ENCODE measurements around the gene SMC2. TPM values are rescaled to one million over a fixed set of nuclear protein-coding genes. Genes with fewer than 3 reads are reported as not detected.
A peak's percentile ranks its signal among the peaks of the same experiment; 100 is the strongest.

Gene SMC2
- total RNA-seq, 2 experiments from 2014 or later, result 62.0 to 63.8 TPM

DNA sequence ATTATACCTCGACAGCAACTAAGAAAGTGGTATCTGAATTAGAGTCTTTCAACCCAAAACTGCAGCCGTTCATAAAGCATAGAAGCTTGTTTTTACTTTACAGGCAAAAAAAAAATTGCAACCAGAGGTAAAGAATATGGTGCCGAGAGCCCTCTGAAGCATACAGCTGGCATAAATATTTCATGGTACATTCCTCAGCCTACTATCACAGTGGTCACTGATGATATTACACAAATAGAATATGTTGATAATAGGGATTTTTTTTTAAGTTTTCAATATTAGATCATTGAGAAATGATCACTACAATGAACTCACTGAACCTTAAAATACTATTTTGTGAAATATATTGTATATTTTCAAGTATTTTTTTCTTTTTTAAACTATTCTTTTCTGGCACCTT, 6.2 kb upstream of the SMC2 start:
- no peak overlapping the region for H3K27ac Mint-ChIP-seq
- intact Hi-C loops (cut with micrococcal nuclease), result no loop called here
- H3K36me3 Mint-ChIP-seq (ENCODE audit: low read depth), result peaks cover 2% of the 10 kb centered on the region
- H3K4me1 Mint-ChIP-seq (ENCODE audit: low read depth), result peaks cover 14% of the 10 kb centered on the region
- peaks cover 5% of the 10 kb centered on the region for H3K27me3 Mint-ChIP-seq (ENCODE audit: low read depth)
- no peak overlapping the region for H3K4me3 Mint-ChIP-seq
- DNase-seq, result no peak
- CTCF ChIA-PET, result no interaction called here
- H3K9me3 Mint-ChIP-seq, result no peaks in the 10 kb centered on the region

DNA sequence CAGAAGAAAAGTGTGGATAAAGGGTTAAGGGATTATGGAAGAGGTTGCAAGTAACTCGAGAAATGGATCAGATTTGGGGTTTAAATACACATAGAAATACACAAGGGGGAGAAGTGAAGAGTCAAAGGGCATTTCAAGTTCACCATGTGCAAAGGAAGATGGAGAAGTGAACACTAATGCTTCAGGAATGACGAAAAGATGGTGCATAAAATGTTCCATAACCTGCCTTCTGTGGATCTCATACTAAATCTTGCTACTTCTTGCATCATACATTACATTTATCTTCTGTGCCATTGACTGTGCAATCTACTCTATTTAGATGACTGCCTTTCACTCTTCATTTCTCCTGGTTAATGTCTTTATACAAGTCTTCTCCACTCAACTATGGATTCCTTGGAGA, 5.7 kb upstream of the SMC2 start:
- H3K36me3 Mint-ChIP-seq (ENCODE audit: low read depth), result peaks cover 2% of the 10 kb centered on the region
- peaks cover 14% of the 10 kb centered on the region for H3K4me1 Mint-ChIP-seq (ENCODE audit: low read depth)
- H3K4me3 Mint-ChIP-seq, result no peak overlapping the region
- no peaks in the 10 kb centered on the region for H3K9me3 Mint-ChIP-seq
- CTCF ChIA-PET, result no interaction called here
- no peak for DNase-seq
- intact Hi-C loops (cut with micrococcal nuclease), result no loop called here
- H3K27ac Mint-ChIP-seq, result no peak overlapping the region
- H3K27me3 Mint-ChIP-seq (ENCODE audit: low read depth), result peaks cover 5% of the 10 kb centered on the region

DNA sequence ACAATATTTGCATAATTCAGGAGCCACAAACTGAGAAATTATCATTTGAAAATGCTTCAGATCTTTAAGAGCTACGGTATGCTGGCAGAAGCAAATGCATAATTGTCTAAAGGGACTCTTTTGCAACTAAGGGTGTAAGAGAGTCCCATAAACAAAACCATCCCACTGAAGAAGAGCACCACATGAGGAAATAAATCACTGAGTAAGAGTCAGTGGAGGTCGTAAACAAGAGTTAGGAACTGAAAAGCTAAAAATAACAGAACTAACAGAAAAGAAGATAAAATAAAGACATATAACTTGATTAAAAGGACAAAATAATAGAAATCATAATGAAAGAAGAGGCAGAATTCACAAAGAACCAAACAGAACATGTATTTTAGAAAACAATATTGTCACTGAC, 3.5 kb upstream of the SMC2 start:
- Mint-ChIP-seq H3K4me1 (ENCODE audit: low read depth) (peaks cover 23% of the 10 kb centered on the region), H3K27ac (no peak overlapping the region), H3K4me3 (no peak overlapping the region), H3K27me3 (ENCODE audit: low read depth) (no peaks in the 10 kb centered on the region), H3K36me3 (ENCODE audit: low read depth) (peaks cover 6% of the 10 kb centered on the region), H3K9me3 (no peaks in the 10 kb centered on the region)
- intact Hi-C loops (cut with micrococcal nuclease), result loop anchor here (5.0 to 10.0 kb wide), 3 partner anchors 837 to 1467 kb away; partner anchors contain the start of genes ABCA1 and FKTN
- DNase-seq, result no peak
- CTCF ChIA-PET, result interaction anchor here (0.6 kb wide), 1 partner anchor 43 kb away, joined by 5 read pairs; no protein-coding TSS in a partner anchor

DNA sequence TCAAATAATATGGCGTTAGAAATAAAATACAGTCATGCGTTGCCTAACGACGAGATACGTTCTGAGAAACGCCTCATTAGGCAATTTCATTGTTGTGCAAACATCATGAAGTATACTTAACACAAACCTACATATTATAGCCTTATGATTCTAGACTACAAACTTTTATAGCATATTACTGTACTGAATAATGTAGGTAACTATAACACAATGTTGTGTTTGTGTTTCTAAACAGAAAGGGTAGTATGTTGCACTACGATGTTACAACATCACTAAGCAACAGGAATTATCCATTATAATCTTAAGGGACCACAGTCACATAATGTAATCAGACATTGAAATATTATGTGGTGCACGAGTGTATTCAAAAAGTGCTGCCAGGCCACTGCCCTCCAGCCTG, 3.0 kb upstream of the SMC2 start:
- intact Hi-C loops (cut with micrococcal nuclease), result loop anchor here (5.0 to 10.0 kb wide), 3 partner anchors 836 to 1466 kb away; partner anchors contain the start of genes ABCA1 and FKTN
- CTCF ChIA-PET, result interaction anchor here (0.6 to 1.1 kb wide), 2 partner anchors 23 to 158 kb away, joined by 3 to 5 read pairs; no protein-coding TSS in a partner anchor
- Mint-ChIP-seq H3K27ac (no peak overlapping the region), H3K9me3 (no peaks in the 10 kb centered on the region), H3K36me3 (ENCODE audit: low read depth) (peaks cover 9% of the 10 kb centered on the region), H3K27me3 (ENCODE audit: low read depth) (no peaks in the 10 kb centered on the region), H3K4me3 (no peak overlapping the region), H3K4me1 (ENCODE audit: low read depth) (peaks cover 28% of the 10 kb centered on the region)
- DNase-seq, result no peak

DNA sequence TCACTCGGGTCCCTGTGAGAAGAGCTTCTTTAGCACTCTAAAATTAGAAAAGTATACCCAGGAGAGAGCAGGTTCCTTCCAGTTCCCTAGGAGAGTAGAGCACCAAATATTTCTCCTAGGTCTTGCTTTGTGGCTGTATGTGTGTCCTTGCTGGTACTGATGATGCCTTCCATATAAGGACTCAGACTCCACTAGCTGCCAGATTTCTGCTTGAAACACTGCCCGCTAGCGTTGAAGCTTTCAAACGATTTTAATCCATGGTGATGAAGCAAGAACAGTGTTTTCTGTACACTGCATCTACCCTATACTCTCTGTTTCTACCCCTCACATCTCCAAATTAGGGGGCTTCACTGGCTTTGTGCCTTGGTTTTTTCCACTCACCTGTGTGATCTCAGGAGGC, 2.4 kb upstream of the SMC2 start:
- Mint-ChIP-seq H3K9me3 (no peaks in the 10 kb centered on the region), H3K4me3 (no peak overlapping the region), H3K36me3 (ENCODE audit: low read depth) (peaks cover 9% of the 10 kb centered on the region), H3K27me3 (ENCODE audit: low read depth) (no peaks in the 10 kb centered on the region), H3K27ac (no peak overlapping the region), H3K4me1 (ENCODE audit: low read depth) (peaks cover 33% of the 10 kb centered on the region)
- intact Hi-C loops (cut with micrococcal nuclease), result loop anchor here (5.0 to 10.0 kb wide), 3 partner anchors 836 to 1466 kb away; partner anchors contain the start of genes ABCA1 and FKTN
- CTCF ChIA-PET, result interaction anchor here (0.6 to 1.1 kb wide), 2 partner anchors 22 to 157 kb away, joined by 3 to 5 read pairs; no protein-coding TSS in a partner anchor
- DNase-seq, result peak; percentile 31

DNA sequence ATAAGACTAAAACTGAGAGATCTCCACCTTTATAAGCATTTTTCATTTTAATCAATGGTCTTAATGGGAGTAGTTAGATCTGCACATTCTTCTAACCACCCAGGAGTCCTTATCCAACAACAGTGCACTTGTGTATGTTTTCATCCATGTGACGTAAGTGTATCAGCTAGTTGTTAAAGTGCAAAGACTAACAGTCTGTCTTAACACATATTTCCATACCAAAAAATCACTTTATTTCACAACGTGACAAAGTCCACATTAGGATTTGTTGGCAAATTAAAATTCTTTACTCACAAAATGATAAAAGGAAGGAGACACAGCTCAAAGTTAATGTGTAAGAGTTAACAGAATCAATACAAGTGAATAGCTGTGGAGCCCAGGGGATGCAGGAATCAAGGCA, 1.9 kb upstream of the SMC2 start:
- H3K36me3 Mint-ChIP-seq (ENCODE audit: low read depth), result peaks cover 11% of the 10 kb centered on the region
- CTCF ChIA-PET, result interaction anchor here (1.1 kb wide), 1 partner anchor 22 kb away, joined by 3 read pairs; no protein-coding TSS in a partner anchor
- peaks cover 35% of the 10 kb centered on the region for H3K4me1 Mint-ChIP-seq (ENCODE audit: low read depth)
- peak overlapping the region; percentile 99 for H3K4me3 Mint-ChIP-seq
- intact Hi-C loops (cut with micrococcal nuclease), result loop anchor here (5.0 to 10.0 kb wide), 3 partner anchors 835 to 1465 kb away; partner anchors contain the start of genes ABCA1 and FKTN
- no peak for DNase-seq
- H3K9me3 Mint-ChIP-seq, result no peaks in the 10 kb centered on the region
- no peaks in the 10 kb centered on the region for H3K27me3 Mint-ChIP-seq (ENCODE audit: low read depth)
- no peak overlapping the region for H3K27ac Mint-ChIP-seq

DNA sequence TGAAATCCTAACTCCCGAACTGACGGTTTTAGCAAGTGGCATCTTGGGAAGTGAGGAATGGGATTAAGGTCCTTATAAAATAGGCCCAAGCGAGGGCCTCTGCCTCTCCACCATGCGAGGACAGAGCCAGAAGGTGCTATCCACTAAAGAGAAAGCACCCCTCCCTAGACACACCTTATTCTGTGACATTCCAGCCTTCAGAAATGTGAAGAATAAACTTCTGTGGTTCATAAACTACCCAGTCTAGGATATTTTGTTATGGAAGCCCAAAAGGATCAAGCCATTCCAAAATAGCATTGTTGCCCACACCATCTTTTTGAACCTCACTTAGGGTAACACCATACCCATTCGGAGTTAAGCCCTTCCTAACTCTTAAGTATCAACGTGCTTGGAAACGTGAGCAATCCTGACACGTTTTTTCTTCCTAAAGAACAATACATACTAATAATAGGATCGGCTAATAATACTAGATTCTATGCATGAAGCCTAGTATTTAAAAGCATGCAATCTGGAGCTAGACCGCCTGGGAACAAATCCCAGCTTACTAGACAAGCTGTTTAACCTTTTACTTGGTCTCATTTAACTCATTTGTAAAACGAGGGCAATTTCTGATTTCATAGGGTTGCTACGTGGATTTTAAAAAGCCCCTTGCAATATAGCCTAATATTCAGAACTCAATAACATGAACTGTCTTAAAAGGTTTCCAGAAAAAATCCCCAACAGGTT, 1.1 kb upstream of the SMC2 start:
- CTCF ChIA-PET, result interaction anchor here (0.6 to 0.7 kb wide), 2 partner anchors 50 to 983 kb away, joined by 3 read pairs; no protein-coding TSS in a partner anchor
- Mint-ChIP-seq H3K9me3 (no peaks in the 10 kb centered on the region), H3K36me3 (ENCODE audit: low read depth) (peaks cover 13% of the 10 kb centered on the region), H3K4me1 (ENCODE audit: low read depth) (peaks cover 35% of the 10 kb centered on the region), H3K27ac (peak overlapping the region; percentile 95), H3K27me3 (ENCODE audit: low read depth) (no peaks in the 10 kb centered on the region), H3K4me3 (peak overlapping the region; percentile 99)
- intact Hi-C loops (cut with micrococcal nuclease), result loop anchor here (5.0 to 10.0 kb wide), 3 partner anchors 834 to 1464 kb away; partner anchors contain the start of genes ABCA1 and FKTN
- DNase-seq, result no peak

DNA sequence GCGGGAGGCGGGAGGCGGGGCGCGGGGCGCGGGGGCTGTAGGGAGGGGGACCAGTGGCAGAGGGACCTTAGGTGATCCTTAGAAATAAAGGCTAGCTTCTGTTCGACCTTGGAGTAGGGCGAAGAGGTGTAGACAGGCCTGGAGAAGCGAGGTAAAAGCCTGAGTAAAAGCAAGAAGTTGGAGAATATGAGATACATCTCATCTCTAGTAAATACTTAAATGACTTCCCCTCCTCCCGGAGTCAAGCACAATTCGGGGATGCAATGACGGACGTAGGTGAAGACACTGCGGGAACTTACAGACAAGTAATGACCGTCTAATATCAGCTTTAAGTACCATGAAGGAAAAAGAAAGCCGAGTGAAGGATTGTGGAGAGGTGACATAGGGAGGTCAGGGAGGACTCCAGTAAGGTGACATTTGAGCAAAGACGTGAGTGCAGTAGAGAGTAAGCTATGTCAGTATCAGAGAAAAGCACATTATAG, 466 bp downstream of the SMC2 start:
- H3K4me3 Mint-ChIP-seq, result peak overlapping the region; percentile 99
- H3K4me1 Mint-ChIP-seq (ENCODE audit: low read depth), result peaks cover 35% of the 10 kb centered on the region
- H3K27ac Mint-ChIP-seq, result peak overlapping the region; percentile 95
- CTCF ChIA-PET, result no interaction called here
- intact Hi-C loops (cut with micrococcal nuclease), result loop anchor here (1.0 to 10.0 kb wide), 10 partner anchors 66 to 1600 kb away; partner anchors contain the start of genes ABCA1, FKTN, NIPSNAP3A and NIPSNAP3B
- no peaks in the 10 kb centered on the region for H3K9me3 Mint-ChIP-seq
- peaks cover 15% of the 10 kb centered on the region for H3K36me3 Mint-ChIP-seq (ENCODE audit: low read depth)
- no peak for DNase-seq
- H3K27me3 Mint-ChIP-seq (ENCODE audit: low read depth), result no peaks in the 10 kb centered on the region

DNA sequence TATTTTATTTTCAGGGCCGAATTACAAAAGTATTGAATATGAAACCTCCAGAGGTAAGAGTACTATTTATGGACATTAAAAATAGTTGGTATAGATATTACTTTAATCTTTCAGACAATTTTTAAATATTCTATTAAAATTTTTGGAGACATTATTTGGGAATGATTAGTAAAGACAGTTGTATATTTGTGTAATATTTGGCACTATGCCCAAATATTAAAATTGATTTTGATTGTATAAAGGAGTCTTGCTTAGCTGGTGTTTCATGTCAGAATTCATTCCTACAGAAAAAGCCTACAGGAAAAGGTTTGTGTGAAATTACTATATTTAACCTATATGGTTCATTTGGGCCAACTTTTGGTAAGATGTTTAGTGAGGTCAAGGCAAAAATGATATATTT, 5.5 kb downstream of the SMC2 start:
- Mint-ChIP-seq H3K36me3 (ENCODE audit: low read depth) (peaks cover 49% of the 10 kb centered on the region), H3K4me1 (ENCODE audit: low read depth) (peaks cover 20% of the 10 kb centered on the region), H3K4me3 (no peak overlapping the region), H3K27me3 (ENCODE audit: low read depth) (no peaks in the 10 kb centered on the region), H3K9me3 (no peaks in the 10 kb centered on the region), H3K27ac (no peak overlapping the region)
- CTCF ChIA-PET, result no interaction called here
- intact Hi-C loops (cut with micrococcal nuclease), result loop anchor here (5.0 to 10.0 kb wide), 2 partner anchors 663 to 895 kb away; partner anchors contain the start of gene NIPSNAP3B
- DNase-seq, result no peak

DNA sequence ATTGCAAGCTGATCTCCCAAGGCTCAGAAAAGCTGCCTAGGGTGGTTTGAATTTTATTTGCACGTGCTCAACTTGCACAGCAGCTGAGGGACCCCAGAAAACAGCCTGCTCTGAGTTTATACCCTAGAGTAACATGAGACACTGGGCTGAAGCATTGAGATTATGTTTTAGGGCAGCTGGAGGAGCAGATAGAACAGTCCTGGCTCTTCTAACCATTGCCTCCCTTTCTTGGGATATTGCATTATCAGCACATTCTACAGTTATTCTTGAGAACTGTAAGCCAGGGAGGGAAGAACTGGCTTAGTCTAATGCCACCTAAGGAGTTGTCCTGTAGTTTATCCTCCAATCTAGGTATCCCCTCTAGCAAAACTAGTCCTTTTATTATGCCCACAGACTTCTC, 10.3 kb downstream of the SMC2 start:
- Mint-ChIP-seq H3K27me3 (ENCODE audit: low read depth) (no peaks in the 10 kb centered on the region), H3K4me3 (no peak overlapping the region), H3K36me3 (ENCODE audit: low read depth) (peaks cover 59% of the 10 kb centered on the region), H3K27ac (no peak overlapping the region), H3K4me1 (ENCODE audit: low read depth) (no peaks in the 10 kb centered on the region), H3K9me3 (no peaks in the 10 kb centered on the region)
- intact Hi-C loops (cut with micrococcal nuclease), result no loop called here
- DNase-seq, result no peak
- CTCF ChIA-PET, result no interaction called here

DNA sequence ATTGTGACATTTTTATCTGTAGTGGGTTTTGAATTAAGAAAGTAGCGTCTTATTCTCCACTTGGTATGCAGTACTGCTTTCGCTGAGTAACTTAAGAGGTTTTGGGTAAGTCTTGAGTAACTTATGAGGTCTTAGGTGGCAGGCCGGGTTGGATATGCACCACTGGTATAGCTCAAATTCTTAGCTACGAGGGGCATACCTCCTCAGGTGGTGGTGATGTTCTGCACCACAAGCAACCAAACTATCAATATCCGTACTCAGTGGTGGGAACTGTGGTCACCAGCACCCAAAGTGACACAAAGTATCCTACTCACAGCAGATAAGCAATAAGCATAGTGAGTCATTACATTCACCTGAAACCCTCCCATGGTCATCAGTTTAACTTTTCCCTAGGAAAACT, 13.7 kb downstream of the SMC2 start:
- Mint-ChIP-seq H3K27me3 (ENCODE audit: low read depth) (no peaks in the 10 kb centered on the region), H3K9me3 (no peaks in the 10 kb centered on the region), H3K27ac (no peak overlapping the region), H3K36me3 (ENCODE audit: low read depth) (peaks cover 46% of the 10 kb centered on the region), H3K4me3 (no peak overlapping the region), H3K4me1 (ENCODE audit: low read depth) (no peaks in the 10 kb centered on the region)
- CTCF ChIA-PET, result no interaction called here
- intact Hi-C loops (cut with micrococcal nuclease), result no loop called here
- no peak for DNase-seq

DNA sequence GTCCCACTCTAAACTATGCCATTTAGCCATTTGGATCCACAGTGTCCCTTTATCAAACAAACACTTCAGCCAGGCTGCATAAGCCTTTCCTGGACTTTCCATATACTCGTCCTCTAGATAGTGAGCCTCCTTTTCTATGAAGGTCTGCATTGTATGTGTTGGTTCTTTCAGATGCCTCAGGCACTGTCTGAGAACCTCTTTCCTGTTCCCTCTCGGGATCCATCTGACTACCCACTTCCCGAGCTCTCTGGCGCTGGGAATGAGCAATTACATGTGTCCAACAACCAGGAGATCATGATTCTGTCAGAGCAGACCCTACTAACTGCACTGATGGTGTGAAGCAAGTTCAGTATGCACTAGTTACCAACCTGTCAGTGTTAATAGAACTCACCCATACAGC, 14.2 kb downstream of the SMC2 start:
- Mint-ChIP-seq H3K27me3 (ENCODE audit: low read depth) (no peaks in the 10 kb centered on the region), H3K27ac (no peak overlapping the region), H3K4me1 (ENCODE audit: low read depth) (no peaks in the 10 kb centered on the region), H3K4me3 (no peak overlapping the region), H3K36me3 (ENCODE audit: low read depth) (peaks cover 44% of the 10 kb centered on the region), H3K9me3 (no peaks in the 10 kb centered on the region)
- intact Hi-C loops (cut with micrococcal nuclease), result no loop called here
- no peak for DNase-seq
- CTCF ChIA-PET, result no interaction called here
